NK-92 treated with Interleukin-12 subunit alpha and Interleukin-12 subunit beta, amount 100 ng/mL, for 24 hours (cell line): ENCODE measurements around the gene ACSM5.
"Not testable (repeated sequence)": the region's sequence is repeated elsewhere in the genome, so short reads cannot be mapped to it uniquely, and the experiment has no call there.

Source experiments
- DNase-seq: peaks from one replicate; lab custom pipeline; 2025; lab: John Stamatoyannopoulos, UW

Gene ACSM5

DNA sequence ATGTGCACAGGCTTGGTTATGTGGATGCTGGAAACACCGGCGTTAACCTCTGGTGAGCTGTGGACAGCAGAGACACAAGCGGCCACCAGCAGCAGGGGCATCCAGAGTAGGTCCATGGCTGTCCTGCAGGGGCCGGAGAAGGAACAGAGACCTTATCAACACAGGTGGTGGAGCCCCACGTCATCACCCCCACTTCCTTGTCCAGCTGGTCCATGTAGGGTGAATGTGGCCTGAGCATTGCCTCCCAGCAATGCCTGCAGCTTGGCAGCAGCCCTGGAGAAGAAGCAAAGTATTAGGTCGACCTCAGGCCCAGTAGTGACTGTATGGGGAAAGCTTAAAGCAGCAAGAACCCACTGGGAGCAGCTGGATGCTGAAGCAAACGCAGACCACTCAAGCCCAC is 10.1 kb upstream of the ACSM5 start:
- DNase-seq, result no peak

DNA sequence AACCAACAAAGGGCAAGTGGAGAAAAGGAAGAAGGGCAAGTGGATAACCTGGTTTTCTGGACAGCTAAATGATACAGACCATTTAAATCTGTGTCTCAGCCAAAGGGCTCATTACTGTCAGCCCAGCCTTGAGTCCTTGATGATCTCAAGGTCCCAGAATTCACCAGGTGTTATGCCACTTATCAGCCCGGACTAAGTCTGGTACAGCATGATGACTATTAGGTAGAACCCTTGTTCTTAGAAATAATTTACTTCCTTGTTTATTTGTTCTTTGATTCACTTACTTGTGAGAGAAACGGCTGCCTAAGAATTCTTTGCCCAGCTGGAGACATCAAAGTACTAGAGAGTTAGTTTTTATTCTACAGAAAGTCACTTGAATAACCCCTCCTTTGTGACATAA is 8.3 kb upstream of the ACSM5 start:
- DNase-seq, result no peak

DNA sequence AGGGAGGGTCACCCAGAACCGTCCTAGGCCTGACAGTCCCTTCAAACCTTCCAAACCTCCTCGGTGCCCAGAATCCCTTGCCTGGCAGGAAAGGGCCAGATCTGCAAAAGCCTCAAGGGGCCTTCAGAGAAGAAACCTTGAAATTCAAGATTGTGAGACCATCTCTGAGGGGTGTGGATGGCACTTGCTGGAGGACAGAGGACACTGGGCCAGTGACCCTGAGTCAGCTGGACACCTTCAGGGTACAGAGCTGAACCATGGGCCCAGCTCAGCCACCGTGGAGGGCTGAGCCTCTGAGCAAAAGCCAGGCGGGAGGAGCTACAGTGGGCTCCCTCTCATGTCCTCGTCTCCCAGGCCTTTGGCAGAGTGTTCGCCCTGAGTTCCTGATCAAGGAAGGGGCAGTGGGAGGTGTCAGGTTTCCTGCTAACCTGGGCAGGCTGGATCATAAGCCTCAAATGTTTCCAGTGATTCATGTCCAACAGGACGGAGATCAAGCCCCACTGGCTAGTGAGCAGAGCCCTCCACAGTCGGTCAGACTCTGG is 7.8 kb upstream of the ACSM5 start:
- no peak for DNase-seq

DNA sequence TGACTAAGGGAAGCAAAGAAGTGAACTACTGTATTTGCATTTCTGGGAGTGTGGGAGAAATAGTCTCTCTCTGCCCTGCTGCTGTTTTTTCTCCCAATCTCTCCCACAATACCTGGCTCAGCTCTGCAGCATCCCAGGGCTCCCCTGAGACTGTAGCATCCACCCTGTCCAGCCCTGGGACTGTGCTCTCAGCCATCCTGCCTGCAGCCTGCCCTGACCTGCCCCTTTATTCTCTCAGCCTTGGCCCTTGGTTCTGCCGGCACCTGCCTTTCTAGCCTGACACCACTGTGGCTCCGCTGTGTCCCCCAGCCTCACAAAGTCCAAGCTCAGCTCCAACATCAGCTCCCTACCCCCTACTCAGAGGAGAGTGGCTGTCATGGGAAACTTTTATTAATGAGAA is 6.7 kb upstream of the ACSM5 start:
- no peak for DNase-seq

GRCh38 chr16:20404637-20405036 is 4.7 kb upstream of the ACSM5 start, which contains the start of gene PDILT:
PDILT (minus strand) TSS chr16:20404737; CDS start chr16:20399300, 5,437 bp downstream.
- DNase-seq, result no peak

DNA sequence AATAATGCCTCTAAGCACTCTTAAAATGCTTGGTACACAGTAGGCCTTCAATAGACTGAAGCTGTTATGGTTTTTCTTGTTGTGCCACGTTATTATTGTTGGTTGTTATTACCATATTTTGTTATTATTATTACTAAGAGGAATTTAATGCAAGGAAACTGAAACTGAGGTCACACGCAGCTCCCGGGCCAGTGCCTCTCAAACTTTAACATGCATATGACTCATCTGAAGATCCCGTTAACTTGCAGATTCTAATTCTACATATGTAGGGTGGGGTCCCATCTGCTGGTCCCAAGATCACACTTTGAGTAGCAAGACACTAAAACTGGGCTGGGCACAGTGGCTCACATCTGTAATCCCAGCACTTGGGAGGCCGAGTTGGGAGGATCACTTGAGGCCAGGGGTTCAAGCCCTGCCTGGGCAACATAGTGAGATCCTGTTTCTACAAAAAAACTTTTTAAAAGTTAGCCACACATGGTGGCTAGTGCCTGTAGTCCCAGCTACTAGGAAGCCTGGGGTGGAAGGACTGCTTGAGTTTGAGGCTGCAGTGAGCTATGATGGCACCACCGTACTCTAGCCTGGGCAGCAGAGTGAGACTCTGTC is 888 bp downstream of the ACSM5 start:
- no peak for DNase-seq

- DNase-seq, result no peak
Measured at GRCh38 chr16:20411055-20411454, 1.7 kb downstream of the ACSM5 start.

GRCh38 chr16:20415541-20415940 is 6.2 kb downstream of the ACSM5 start:
- DNase-seq, result no peak

DNA sequence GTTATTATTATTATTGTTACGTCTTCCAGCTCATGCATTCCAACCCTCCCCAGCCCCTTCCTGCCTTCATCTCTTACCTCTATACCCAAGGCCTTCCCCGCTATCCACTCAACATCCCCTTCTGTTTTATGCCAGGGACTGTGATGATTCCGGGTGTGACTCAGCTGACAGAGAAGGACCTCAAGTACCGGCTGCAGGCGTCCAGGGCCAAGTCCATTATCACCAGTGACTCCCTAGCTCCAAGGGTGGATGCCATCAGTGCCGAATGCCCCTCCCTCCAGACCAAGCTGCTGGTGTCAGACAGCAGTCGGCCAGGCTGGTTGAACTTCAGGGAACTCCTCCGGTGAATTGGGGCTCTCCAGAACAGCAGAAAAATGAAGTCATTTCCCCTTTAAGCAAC is 9.8 kb downstream of the ACSM5 start:
- DNase-seq, result not testable (repeated sequence)

- not testable (repeated sequence) for DNase-seq
Measured at GRCh38 chr16:20421748-20422147, 12.4 kb downstream of the ACSM5 start.

GRCh38 chr16:20423772-20424128 is 14.4 kb downstream of the ACSM5 start:
- not testable (repeated sequence) for DNase-seq

GRCh38 chr16:20424129-20424866 is 15.0 kb downstream of the ACSM5 start:
- DNase-seq, result no peak

- DNase-seq, result not testable (repeated sequence)
Measured at GRCh38 chr16:20427401-20427797, 18.1 kb downstream of the ACSM5 start.

- DNase-seq, result not testable (repeated sequence)
Measured at GRCh38 chr16:20429499-20429898, 20.2 kb downstream of the ACSM5 start.

- not testable (repeated sequence) for DNase-seq
Measured at GRCh38 chr16:20430480-20430879, 21.1 kb downstream of the ACSM5 start.

- DNase-seq, result no peak
Measured at GRCh38 chr16:20430948-20431347, 21.6 kb downstream of the ACSM5 start.

GRCh38 chr16:20438950-20439349 is 29.6 kb downstream of the ACSM5 start:
- not testable (repeated sequence) for DNase-seq

DNA sequence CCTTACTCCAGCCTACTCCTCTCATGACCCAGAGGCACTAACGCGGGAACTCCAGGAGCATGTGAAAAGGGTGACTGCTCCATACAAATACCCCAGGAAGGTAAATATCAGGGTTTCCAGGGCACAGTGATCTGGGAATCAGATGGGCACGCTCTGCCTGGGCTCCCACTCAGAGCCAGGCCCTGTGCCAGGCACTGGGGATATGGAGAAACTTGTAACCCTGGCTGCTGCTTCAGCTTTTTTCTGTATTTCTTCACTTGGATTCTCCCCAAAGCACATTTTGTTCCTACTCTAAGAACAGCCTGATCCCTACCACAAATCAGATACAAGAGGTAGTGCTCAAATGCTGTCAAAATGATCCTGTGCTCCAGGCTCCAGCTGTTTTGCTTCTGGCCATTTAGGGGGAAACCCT is 30.5 kb downstream of the ACSM5 start:
- not testable (repeated sequence) for DNase-seq

DNA sequence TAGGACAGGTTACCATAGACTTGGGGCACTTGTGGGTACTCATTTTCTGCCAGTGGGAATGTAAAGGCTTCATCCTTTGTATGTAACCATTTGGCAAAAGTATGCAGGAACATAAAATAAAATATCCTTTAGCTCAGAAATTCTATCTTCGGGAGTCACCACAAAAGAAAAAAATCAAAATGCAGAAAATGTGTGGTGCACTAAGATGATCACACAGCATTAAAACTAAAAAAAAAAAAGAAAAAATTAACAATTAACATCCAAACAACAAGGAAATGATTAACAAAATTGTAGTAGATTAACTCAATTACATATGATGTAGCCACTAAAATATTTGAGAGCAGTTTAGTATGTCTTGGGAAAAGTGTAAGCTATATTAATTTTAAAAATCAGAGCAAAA is 31.4 kb downstream of the ACSM5 start:
- DNase-seq, result not testable (repeated sequence)

DNA sequence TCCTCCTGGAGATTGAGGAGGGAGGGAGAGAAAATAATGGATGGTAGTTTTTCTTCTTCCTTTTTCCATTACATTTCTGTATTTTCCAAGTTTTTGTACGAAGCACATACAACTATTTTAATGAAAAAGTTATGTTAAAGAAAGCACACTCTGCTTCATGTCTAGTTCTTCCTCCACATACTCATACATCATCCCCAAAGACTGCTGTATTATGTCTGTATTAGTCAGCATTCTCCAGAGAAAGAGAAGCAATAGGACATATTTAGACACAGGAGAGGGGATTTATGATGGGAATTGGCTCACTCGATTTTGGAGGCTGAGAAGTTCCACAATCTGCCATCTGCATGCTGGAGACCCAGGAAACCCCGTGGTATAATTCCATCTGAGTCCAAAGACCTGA is 31.9 kb downstream of the ACSM5 start:
- DNase-seq, result no peak

GRCh38 chr16:20441859-20442258 is 32.5 kb downstream of the ACSM5 start:
- not testable (repeated sequence) for DNase-seq

- DNase-seq, result not testable (repeated sequence)
Measured at GRCh38 chr16:20446652-20447393, 37.5 kb downstream of the ACSM5 start.

GRCh38 chr16:20451364-20451763 is 42.0 kb downstream of the ACSM5 start, which contains the start of gene ACSM2A:
ACSM2A (plus strand) TSS chr16:20451521; CDS start chr16:20460115, 8,594 bp downstream.
- not testable (repeated sequence) for DNase-seq
